ENCODE data around the gene MINDY3.

Gene MINDY3

GRCh38 chr10:15813415-15813814, 46.9 kb downstream of the MINDY3 start:
- no peak for TF ChIP-seq CTCF (IDR thresholded peaks at IDR 0.05)
- no peak overlapping the region for H3K27ac ChIP-seq
- no peak overlapping the region for H3K9ac ChIP-seq

DNA sequence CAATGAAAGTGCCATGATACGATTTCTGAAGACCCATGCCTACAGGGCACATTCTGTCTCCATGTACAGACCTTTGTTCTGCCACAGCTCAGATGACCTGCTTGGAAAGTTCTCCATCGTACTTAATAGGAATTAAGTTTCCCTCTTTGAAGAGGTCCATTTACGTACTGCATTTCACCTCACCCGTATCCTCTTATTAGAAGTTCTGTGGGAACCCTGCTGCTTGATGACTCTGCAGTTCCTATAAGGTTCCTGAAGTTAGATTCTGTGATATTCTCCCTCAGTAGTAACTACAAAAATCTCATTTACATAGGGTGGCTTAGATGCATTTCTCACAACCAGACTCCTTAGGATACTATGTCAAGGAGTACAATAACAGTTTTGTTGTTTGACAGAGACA, 50.9 kb downstream of the MINDY3 start:
- Histone ChIP-seq H3K36me3 (ENCODE audit: control insufficient read depth, insufficient read depth, low read length) (no peaks in the 10 kb centered on the region), H3K27ac (no peak overlapping the region), H3K27me3 (ENCODE audit: control insufficient read depth, insufficient read depth, low read length) (no peaks in the 10 kb centered on the region), H3K9me3 (ENCODE audit: control insufficient read depth, low read length) (no peaks in the 10 kb centered on the region), H3K4me1 (no peaks in the 10 kb centered on the region), H3K9ac (no peak overlapping the region), H2AFZ (no peak overlapping the region), H3K4me2 (ENCODE audit: low read length) (no peak overlapping the region), H3K79me2 (no peaks in the 10 kb centered on the region), H3K4me3 (ENCODE audit: low read depth, low read length) (no peak overlapping the region)
- no peak for TF ChIP-seq CTCF (IDR thresholded peaks at IDR 0.05)

More at GRCh38 chr10:15813415-15813814, 46.9 kb downstream of the MINDY3 start:
- no peak overlapping the region for H2AFZ ChIP-seq
- H3K79me2 ChIP-seq = no peaks in the 10 kb centered on the region
- no peaks in the 10 kb centered on the region for H3K27me3 ChIP-seq (ENCODE audit: control insufficient read depth, insufficient read depth, low read length)
- H3K4me1 ChIP-seq = no peaks in the 10 kb centered on the region
- no peaks in the 10 kb centered on the region for H3K36me3 ChIP-seq (ENCODE audit: control insufficient read depth, insufficient read depth, low read length)
- H3K4me2 ChIP-seq (ENCODE audit: low read length) = no peak overlapping the region
- H3K4me3 ChIP-seq (ENCODE audit: low read depth, low read length) = no peak overlapping the region
- H3K9me3 ChIP-seq (ENCODE audit: control insufficient read depth, low read length) = no peaks in the 10 kb centered on the region

DNA sequence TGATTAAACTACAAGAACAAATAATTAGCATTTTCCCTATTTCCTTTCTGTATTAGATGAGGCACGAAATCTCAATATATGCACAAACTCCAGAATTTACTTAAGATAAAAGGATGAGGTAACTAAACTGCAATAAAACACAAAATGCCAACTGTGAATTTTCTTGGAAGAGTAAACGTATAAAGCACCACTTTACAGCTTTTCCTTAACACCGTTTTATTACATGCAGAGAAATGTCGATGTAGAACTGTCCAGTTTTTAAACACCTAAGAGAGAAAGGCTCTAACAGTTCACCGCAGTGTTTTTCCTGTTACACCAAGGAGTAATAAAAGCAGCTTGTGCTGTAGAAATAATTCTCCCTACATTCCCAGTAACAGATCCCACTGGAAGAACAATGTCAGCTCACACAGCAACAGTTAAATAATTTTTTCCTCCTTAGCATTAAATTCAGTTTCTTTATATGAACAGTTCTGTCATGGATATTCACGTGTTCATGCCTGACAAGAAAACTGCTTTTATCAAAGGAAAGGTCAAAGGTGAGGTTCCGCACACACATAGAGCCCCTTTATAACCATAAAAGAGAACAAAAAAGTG, 52.0 kb downstream of the MINDY3 start:
- Histone ChIP-seq H3K36me3 (ENCODE audit: control insufficient read depth, insufficient read depth, low read length) (no peaks in the 10 kb centered on the region), H3K9ac (no peak overlapping the region), H3K27ac (no peak overlapping the region), H3K27me3 (ENCODE audit: control insufficient read depth, insufficient read depth, low read length) (no peaks in the 10 kb centered on the region), H3K9me3 (ENCODE audit: control insufficient read depth, low read length) (no peaks in the 10 kb centered on the region), H2AFZ (no peak overlapping the region), H3K4me1 (no peaks in the 10 kb centered on the region), H3K79me2 (no peaks in the 10 kb centered on the region), H3K4me3 (ENCODE audit: low read depth, low read length) (no peak overlapping the region), H3K4me2 (ENCODE audit: low read length) (no peak overlapping the region)
- no peak for TF ChIP-seq CTCF (IDR thresholded peaks at IDR 0.05)

DNA sequence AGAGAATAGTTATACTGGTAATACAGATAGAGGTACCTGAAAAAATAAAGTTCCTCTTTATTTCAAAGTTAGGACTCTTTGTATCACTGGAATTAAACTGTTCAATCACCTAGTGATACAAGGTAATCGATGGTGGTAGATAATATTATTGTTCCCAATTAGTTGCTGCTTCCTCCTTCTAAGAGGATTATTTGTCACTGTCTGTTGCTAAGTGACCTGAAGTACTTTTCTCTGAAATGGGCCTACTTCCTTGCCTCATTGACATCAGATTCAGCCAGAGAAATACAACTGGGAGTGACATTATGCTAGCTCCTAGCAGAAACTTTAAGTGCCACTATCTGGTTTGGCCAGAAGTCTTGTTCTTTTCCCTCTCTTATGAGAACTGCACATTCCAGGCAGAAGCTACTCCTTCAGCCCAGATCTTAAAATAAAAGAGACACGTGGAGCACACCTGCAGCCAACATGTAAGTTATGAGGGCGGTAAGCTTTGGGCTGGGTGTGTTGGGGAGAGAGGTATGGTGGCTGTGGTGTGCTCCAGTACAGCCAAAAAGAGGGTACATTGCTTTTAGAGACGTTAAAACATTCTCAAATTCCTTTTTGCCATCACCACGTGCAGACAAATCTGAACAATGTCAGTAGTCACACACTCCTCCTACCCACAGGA, 54.8 kb downstream of the MINDY3 start:
- no peaks in the 10 kb centered on the region for H3K4me1 ChIP-seq
- no peaks in the 10 kb centered on the region for H3K79me2 ChIP-seq
- no peaks in the 10 kb centered on the region for H3K27me3 ChIP-seq (ENCODE audit: control insufficient read depth, insufficient read depth, low read length)
- no peak overlapping the region for H3K27ac ChIP-seq
- no peak overlapping the region for H3K9ac ChIP-seq
- no peaks in the 10 kb centered on the region for H3K9me3 ChIP-seq (ENCODE audit: control insufficient read depth, low read length)
- no peak for TF ChIP-seq CTCF (IDR thresholded peaks at IDR 0.05)
- no peak overlapping the region for H3K4me3 ChIP-seq (ENCODE audit: low read depth, low read length)
- H3K36me3 ChIP-seq (ENCODE audit: control insufficient read depth, insufficient read depth, low read length) = no peaks in the 10 kb centered on the region
- H3K4me2 ChIP-seq (ENCODE audit: low read length) = no peak overlapping the region
- no peak overlapping the region for H2AFZ ChIP-seq

DNA sequence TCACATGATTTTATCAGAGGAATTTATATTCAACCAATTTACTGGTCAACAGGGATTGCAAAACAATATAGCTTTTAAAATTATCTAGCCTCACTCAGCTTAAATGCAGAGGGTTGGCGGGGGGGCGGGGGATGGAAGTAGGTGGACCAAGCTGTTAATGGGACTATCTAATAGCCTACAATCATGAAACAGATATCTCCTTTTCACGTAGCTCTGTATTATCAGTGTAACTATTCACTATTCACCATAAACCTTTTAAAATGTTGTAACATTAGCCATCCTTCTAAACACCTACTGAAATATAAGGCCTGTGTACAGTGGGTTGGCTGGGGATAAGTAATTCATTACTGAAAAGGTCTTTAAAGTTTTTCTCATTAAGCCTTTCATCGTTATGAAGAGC, 56.2 kb downstream of the MINDY3 start:
- no peak for TF ChIP-seq CTCF (IDR thresholded peaks at IDR 0.05)
- Histone ChIP-seq H3K4me3 (ENCODE audit: low read depth, low read length) (no peak overlapping the region), H3K4me1 (no peaks in the 10 kb centered on the region), H3K79me2 (peaks cover 3% of the 10 kb centered on the region), H3K9me3 (ENCODE audit: control insufficient read depth, low read length) (no peaks in the 10 kb centered on the region), H3K4me2 (ENCODE audit: low read length) (no peak overlapping the region), H3K27me3 (ENCODE audit: control insufficient read depth, insufficient read depth, low read length) (no peaks in the 10 kb centered on the region), H3K27ac (no peak overlapping the region), H3K36me3 (ENCODE audit: control insufficient read depth, insufficient read depth, low read length) (no peaks in the 10 kb centered on the region), H2AFZ (no peak overlapping the region), H3K9ac (no peak overlapping the region)

Data from parathyroid adenoma (tissue), 2 donors.